OCI-LY1 (cell line): ENCODE data around the gene PRCD.

Source experiments
- EZH2 ChIP-seq: fragments of 200-600 bp; sonication (generic), shearing (Covaris generic); IDR thresholded peaks from 2 replicates; pipeline ENCODE4 v1.8.0; 2017; ENCODE audit warnings: borderline replicate concordance, mixed run types, mild to moderate bottlenecking, antibody characterized with exemption, low read length, moderate library complexity, mixed read lengths
- TF ChIP-seq, protein P1 (sequence below): fragments of 200-600 bp; sonication (generic), shearing (Covaris generic); IDR thresholded peaks from 2 replicates; pipeline ENCODE4 v1.5.1; 2017; ENCODE audit warnings: mild to moderate bottlenecking, antibody characterized with exemption, low read length, moderate library complexity, mixed read lengths

DNA sequence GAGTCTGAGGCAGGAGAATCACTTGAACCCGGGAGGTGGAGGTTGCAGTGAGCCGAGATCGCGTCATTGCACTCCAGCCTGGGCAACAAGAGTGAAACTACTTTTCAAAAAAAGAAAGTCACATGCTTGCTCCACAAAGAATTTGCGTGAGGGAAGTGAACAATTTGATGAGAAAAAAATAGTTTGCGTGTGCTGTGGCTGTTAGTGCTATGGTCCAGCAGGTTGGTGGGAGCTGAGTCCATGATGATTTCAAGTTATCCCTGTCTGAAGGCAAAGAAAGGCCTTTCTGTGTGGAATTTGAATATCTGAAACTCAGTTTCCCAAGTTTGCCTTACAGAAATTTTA, 21.0 kb downstream of the PRCD start:
- TF ChIP-seq, protein P1, sequence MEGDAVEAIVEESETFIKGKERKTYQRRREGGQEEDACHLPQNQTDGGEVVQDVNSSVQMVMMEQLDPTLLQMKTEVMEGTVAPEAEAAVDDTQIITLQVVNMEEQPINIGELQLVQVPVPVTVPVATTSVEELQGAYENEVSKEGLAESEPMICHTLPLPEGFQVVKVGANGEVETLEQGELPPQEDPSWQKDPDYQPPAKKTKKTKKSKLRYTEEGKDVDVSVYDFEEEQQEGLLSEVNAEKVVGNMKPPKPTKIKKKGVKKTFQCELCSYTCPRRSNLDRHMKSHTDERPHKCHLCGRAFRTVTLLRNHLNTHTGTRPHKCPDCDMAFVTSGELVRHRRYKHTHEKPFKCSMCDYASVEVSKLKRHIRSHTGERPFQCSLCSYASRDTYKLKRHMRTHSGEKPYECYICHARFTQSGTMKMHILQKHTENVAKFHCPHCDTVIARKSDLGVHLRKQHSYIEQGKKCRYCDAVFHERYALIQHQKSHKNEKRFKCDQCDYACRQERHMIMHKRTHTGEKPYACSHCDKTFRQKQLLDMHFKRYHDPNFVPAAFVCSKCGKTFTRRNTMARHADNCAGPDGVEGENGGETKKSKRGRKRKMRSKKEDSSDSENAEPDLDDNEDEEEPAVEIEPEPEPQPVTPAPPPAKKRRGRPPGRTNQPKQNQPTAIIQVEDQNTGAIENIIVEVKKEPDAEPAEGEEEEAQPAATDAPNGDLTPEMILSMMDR, result no peak
- no peak for TF ChIP-seq EZH2
